Activated CD4-positive, alpha-beta T cell treated with anti-CD3 and anti-CD28 coated beads for 1 hour (primary cell): ENCODE data around the gene GAGE1.
"Not testable (repeated sequence)": the region's sequence is repeated elsewhere in the genome, so short reads cannot be mapped to it uniquely, and the experiment has no call there.

Source experiments
- DNase-seq: peaks from one replicate; pipeline ENCODE4 v3.0.0-alpha.2; 2020

GAGE1 gene

DNA sequence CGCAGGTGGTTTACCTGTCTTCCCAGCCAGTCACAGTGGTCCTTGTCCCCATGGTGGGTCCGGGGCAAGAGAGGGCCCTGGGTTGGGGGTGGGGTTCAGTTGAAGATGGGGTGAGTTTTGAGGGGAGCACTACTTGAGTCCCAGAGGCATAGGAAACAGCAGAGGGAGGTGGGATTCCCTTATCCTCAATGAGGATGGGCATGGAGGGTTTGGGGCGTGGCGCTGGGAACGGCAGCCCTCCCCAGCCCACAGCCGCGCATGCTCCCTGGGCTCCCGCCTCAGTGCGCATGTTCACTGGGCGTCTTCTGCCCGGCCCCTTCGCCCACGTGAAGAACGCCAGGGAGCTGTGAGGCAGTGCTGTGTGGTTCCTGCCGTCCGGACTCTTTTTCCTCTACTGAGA lies at the start of gene GAGE1:
TSS of gene GAGE1 (plus strand) at position 301 of the 400 bp plus-strand sequence. CDS start 1,155 bp downstream, outside the sequence.
- DNase-seq: not testable (repeated sequence)

DNA sequence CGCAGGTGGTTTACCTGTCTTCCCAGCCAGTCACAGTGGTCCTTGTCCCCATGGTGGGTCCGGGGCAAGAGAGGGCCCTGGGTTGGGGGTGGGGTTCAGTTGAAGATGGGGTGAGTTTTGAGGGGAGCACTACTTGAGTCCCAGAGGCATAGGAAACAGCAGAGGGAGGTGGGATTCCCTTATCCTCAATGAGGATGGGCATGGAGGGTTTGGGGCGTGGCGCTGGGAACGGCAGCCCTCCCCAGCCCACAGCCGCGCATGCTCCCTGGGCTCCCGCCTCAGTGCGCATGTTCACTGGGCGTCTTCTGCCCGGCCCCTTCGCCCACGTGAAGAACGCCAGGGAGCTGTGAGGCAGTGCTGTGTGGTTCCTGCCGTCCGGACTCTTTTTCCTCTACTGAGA lies 47.8 kb upstream of the GAGE1 start, which contains the start of gene GAGE12E:
TSS of gene GAGE12E (plus strand) at position 301 of the 400 bp plus-strand sequence. CDS start 1,155 bp downstream, outside the sequence.
- DNase-seq: not testable (repeated sequence)

DNA sequence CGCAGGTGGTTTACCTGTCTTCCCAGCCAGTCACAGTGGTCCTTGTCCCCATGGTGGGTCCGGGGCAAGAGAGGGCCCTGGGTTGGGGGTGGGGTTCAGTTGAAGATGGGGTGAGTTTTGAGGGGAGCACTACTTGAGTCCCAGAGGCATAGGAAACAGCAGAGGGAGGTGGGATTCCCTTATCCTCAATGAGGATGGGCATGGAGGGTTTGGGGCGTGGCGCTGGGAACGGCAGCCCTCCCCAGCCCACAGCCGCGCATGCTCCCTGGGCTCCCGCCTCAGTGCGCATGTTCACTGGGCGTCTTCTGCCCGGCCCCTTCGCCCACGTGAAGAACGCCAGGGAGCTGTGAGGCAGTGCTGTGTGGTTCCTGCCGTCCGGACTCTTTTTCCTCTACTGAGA lies 38.3 kb upstream of the GAGE1 start, which contains the start of gene GAGE12F:
TSS of gene GAGE12F (plus strand) at position 301 of the 400 bp plus-strand sequence. CDS start 1,155 bp downstream, outside the sequence.
- not testable (repeated sequence) for DNase-seq

GRCh38 chrX:49568728-49569127 lies 30.1 kb upstream of the GAGE1 start:
- DNase-seq: not testable (repeated sequence)

DNA sequence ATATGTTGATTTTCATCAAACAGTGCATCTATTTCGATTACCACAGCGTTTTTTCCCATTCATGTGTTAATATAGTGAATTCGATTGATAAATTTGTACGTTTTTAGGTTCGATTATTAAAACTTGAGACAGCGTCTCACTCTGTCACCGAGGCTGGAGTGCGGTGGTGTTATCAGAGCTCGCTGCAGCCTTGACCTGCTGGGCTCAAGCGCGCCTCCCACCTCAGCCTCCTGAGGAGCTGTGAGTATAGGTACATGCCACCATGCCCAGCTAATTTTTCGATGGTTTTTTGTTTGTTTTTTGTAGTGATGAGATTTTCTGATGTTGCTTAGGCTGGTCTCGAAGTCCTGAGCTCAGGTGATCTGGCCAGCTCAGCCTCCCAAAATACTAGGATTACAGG lies 29.7 kb upstream of the GAGE1 start:
- not testable (repeated sequence) for DNase-seq

DNA sequence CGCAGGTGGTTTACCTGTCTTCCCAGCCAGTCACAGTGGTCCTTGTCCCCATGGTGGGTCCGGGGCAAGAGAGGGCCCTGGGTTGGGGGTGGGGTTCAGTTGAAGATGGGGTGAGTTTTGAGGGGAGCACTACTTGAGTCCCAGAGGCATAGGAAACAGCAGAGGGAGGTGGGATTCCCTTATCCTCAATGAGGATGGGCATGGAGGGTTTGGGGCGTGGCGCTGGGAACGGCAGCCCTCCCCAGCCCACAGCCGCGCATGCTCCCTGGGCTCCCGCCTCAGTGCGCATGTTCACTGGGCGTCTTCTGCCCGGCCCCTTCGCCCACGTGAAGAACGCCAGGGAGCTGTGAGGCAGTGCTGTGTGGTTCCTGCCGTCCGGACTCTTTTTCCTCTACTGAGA lies 28.7 kb upstream of the GAGE1 start, which contains the start of gene GAGE12G:
TSS of gene GAGE12G (plus strand) at position 301 of the 400 bp plus-strand sequence. CDS start 1,155 bp downstream, outside the sequence.
- DNase-seq: not testable (repeated sequence)

DNA sequence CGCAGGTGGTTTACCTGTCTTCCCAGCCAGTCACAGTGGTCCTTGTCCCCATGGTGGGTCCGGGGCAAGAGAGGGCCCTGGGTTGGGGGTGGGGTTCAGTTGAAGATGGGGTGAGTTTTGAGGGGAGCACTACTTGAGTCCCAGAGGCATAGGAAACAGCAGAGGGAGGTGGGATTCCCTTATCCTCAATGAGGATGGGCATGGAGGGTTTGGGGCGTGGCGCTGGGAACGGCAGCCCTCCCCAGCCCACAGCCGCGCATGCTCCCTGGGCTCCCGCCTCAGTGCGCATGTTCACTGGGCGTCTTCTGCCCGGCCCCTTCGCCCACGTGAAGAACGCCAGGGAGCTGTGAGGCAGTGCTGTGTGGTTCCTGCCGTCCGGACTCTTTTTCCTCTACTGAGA lies 19.2 kb upstream of the GAGE1 start, which contains the start of gene GAGE12H:
TSS of gene GAGE12H (plus strand) at position 301 of the 400 bp plus-strand sequence. CDS start 1,155 bp downstream, outside the sequence.
- not testable (repeated sequence) for DNase-seq

GRCh38 chrX:49589196-49589595 lies 9.6 kb upstream of the GAGE1 start, which contains the start of gene GAGE2A:
Gene GAGE2A (plus strand): TSS chrX:49589496. CDS start chrX:49590651, 1,155 bp downstream.
- not testable (repeated sequence) for DNase-seq

DNA sequence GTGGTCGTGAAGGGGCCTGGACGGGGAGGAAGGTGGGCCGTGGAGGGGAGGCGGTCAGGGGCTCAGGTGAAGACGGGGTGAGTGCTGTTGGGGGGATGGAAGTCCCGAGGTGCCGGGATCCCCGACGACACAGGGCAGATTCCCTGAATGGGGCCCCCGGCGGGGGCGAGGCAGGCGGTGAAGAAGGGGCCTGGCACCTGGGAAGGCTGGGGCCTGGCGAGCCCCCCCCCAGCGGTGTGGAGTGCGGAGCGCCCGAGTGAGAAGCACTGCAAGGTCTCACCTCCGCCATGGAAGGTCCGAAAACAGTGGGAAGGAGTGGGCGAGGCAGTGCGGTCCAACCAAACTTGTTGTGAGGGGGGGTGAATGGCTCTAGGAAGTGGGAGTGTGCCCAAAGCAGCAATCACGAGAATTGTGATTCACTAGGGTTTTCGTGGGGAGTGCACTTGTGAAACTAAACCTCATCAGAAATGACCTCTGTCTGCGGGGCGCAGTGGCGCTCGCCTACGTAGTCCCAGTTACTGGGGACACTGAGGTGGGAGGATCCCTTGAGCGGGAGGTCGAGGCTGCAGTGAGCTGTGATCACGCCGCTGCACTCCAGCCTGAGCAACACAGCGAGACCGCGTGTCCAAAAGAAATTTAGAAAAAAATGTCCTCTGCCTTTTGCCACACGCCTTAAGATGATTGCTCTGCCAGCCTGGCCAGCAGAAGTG lies 8.9 kb upstream of the GAGE1 start:
- not testable (repeated sequence) for DNase-seq

DNA sequence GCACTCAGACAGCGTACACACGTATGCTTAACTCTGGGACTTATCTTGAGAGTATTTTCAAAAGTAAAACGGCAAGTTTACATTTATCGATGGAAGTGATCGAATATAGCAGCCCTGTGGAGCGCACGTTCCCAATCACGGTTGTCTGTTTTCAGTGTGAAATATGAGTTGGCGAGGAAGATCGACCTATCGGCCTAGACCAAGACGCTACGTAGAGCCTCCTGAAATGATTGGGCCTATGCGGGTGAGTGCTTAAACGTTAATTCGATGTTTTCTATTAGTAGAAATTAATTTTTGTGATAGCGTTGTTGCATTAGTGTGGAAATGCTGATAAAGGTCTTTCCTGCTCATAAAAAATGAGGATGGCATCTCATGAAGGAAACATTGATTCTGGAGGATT lies 8.3 kb upstream of the GAGE1 start:
- DNase-seq: not testable (repeated sequence)

DNA sequence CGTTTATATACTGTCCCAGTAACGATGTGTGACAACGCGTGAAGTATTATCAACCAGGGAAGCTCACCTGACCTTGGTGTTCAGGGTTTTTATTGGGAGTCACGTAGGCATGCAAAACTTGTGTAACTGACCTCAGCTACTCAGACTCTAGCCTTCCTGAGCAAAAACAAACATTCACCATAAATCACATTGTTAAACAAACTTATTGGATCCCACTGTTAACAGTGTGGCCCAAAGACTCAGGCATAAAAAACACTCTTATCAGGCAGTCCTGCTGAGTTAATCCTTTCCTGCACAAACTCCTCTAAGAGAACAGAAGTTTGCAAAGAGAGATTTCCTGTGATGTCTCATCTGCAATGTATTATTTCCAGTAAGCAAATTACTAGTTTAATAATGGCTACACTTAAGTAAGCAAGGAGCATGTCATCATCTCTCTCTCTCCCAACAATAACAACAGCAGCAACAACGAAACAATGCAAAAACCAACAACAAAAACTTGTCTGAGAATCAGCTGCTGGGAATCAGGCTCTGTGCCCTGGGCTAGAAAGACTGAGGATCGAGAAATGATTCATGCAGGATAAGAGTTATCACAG lies 12.0 kb downstream of the GAGE1 start:
- no peak for DNase-seq

DNA sequence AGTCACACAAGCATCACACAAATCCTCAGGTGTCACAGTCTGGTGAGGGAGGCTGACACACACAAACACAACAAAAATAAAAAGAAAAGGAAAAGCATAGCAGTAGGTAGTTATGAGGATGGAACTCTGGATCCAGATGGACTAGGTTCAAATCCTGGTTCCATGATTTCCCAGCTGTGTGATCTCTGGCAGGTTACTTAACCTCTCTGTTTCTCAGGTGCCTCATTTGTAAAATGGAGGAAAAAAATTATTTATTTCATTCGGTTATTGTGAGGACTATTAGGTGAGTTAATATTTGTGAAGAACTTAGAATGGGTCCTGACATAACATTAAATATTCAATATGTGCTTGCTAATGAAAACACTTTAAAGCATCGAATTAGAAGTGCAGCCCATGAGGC lies 19.8 kb downstream of the GAGE1 start:
- no peak for DNase-seq

DNA sequence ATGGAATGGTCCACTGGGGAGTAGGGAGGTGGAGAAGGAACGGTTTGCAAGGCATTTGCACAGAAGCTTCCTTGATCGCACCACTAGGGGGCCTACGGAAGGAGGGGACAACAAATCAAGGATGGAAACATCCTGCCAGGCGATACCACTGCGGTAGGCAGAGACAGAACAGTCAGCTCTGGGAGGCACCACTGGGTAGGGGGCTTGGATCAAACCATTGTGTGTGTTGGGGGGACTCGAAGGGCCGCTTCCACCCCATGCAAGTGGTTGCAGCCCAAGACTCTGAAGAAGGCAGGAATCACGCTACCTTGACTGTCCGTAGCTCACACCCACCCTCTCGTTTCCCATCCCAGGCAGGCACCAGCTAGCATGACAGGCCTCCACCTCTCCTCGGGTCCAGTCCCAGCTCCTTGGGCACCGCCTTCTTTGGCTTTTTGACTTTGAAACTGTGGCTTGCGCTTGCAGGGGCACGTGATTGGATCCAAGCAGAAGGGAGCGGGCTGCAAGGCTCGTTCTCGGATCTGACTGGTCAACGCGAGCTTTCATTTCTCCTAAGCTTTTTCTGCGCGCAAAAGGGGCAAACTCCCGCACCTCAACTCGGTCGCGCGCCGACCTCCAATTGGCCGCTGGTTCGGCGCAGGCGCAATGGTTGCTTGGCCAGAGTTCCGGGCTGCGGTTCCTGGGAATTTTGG lies 28.4 kb downstream of the GAGE1 start:
- DNase-seq: no peak

DNA sequence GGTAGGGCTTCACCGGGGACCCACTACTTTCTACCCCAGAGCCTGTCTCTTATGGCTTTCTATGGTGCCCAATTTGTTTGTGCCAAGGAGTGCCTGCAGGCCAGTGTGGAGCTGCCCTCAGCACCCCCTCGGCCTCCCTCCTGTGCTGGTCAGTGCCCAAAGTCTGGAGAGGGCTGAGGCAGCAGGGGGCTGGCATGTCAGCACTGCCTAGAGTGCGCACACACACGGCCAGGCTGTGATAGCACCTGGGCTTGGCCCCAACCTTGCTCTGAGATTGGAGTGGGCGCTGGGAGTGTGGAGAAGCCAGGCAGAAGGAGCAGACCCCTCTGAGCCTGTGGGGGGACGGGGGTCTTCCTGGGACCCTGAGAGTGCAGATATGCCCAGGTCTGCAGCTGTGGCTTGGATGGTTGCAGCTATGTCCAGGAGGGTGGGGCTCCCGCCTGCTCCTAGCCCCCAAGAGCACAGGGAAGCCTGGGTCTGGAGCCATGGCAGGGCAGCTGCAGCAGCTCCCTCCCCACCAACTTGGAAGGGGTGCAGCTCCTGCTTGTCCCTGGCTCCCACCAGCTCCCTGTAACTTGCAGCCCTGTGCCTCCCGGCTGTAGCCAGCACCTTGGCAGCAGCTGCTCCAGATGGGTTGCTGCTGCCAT lies 46.3 kb downstream of the GAGE1 start:
- DNase-seq: no peak

GRCh38 chrX:49656533-49656932 lies 57.7 kb downstream of the GAGE1 start:
- DNase-seq: no peak
